Raji (cell line): ENCODE results near the gene ASCC2.

Experiments
- POLR2A ChIP-seq: IDR thresholded peaks from 2 replicates; pipeline ENCODE4 v1.6.1; 2011; ENCODE audit warnings: low read depth, low read length, control low read depth; ENCODE audit not compliant: insufficient read depth

ASCC2 gene

GRCh38 chr22:29756341-29756740 is 81.7 kb downstream of the ASCC2 start:
- no peak for TF ChIP-seq POLR2A

GRCh38 chr22:29755889-29756288 is 82.2 kb downstream of the ASCC2 start:
- no peak for TF ChIP-seq POLR2A

DNA sequence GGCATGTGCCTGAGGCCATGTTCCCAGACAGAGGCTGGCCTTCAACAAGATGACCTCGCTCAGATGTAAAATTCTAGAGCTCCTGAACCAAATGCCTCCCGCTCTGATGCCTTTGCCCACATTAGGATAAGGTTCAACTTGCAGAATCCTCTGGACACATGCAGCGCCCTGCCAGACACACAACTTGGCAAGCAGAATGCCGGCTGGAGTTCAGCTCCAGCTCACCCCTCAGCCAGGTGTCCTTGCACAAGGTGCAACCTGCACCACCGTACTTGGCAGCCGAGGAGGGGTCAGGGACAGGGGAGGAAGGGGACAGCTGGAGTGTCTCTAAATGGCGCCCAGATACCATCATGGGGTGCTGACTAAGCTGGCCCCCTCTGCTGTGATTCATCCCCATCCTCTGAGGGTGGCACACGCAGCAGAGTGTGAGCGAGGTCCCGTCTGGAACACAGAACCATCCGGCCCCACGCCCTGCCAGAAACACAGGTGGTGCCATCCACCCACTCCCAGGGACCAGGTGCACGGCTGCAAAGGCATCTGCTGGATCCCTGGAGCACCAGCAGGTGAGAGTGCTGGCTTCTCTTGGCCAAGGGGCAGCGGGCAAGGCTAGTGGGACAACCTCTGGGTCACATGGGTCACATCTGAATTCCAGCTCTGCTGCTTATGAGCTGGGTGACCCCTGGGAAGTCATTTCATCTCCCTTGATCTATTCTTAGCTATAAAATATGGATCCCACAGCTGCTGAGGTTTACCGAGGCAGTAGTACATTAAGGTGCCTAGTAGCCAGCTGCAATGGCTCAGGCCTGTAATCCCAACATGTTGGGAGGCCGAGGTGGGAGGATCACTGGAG is 84.0 kb downstream of the ASCC2 start:
- TF ChIP-seq POLR2A, result no peak

GRCh38 chr22:29751669-29752068 is 86.4 kb downstream of the ASCC2 start:
- no peak for TF ChIP-seq POLR2A

- no peak for TF ChIP-seq POLR2A
Measured at GRCh38 chr22:29750559-29751538, 87.2 kb downstream of the ASCC2 start.

- TF ChIP-seq POLR2A, result no peak
Measured at GRCh38 chr22:29750029-29750428, 88.0 kb downstream of the ASCC2 start.

DNA sequence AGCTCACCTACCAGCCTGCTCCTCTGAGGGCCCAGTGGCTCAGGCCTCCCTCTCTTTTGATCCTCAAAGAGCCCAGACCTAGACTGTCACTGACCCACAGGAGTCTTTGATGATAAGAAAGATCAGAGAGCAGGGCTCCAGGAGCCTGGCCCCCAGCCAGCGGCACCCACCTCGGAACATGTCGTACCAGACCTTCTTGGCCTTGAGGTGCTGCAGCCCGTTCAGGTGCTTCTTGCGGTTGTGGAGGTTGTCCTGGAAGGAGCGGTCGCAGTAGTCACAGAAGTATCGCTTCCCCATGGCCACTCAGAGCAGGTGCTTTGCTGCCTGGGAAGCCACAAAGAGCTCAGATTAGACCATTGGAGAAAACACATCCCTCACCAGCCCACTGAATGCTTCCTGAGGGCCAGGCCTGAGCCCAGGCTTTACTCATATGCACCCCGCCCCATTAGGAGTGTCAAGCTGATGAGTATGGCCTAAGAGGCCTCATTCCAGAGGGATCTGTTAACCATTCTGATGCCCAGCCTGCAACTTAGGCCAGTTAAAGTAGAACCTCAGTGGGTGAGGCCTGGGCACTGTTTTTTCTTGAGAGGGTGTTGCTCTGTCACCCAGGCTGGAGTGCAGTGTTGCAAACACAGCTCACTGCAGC is 89.7 kb downstream of the ASCC2 start:
- TF ChIP-seq POLR2A, result no peak

GRCh38 chr22:29747832-29748231 is 90.2 kb downstream of the ASCC2 start:
- TF ChIP-seq POLR2A, result no peak

GRCh38 chr22:29744902-29745301 is 93.2 kb downstream of the ASCC2 start:
- TF ChIP-seq POLR2A, result no peak

- no peak for TF ChIP-seq POLR2A
Measured at GRCh38 chr22:29742326-29742725, 95.7 kb downstream of the ASCC2 start.

DNA sequence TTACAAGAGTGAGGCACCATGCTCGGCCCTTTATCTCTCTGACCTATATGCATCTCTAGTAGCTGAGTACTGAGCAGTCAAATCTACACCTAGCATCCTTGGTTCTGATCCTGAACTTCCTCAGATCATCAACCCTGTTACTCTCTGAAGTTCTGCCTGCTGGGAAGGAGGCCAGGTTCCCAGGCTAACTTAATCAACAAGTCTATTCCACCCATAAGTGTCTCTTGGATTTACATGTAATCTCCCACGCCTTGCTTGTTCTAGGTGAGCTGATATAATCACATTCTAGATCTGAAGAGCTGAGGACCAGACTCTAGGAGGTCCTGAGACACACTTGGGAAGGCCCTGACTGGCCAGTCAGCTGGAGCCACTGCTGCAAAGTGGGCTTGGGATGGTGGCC is 96.1 kb downstream of the ASCC2 start:
- TF ChIP-seq POLR2A, result no peak

DNA sequence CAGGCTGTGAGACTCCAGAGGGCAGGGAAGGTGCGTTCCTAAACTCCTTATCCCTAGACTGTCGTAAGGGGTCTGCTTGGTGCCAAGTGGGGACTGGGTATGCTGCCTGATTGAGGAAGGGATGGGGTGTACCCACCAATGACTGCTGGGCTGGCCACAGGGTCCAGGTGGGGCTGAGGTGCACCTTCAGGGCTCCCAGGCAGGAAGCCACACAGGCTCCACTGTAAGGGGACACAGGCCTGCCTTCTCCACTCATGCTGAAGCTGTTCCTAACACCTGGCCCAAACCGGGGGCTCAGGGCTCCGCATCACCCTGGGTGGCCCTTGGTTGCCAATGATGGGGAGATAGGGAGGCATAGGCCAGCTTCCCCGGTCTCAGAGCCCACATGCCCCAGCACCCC is 97.9 kb downstream of the ASCC2 start:
- no peak for TF ChIP-seq POLR2A

- TF ChIP-seq POLR2A, result no peak
Measured at GRCh38 chr22:29739346-29739875, 98.7 kb downstream of the ASCC2 start.
